Measurements from ENCODE around the gene CFTR. TPM values are rescaled to one million over a fixed set of nuclear protein-coding genes. Genes with fewer than 3 reads are reported as not detected.

The CFTR gene
- total RNA-seq, 1 experiment from 2014 or later: 0.19 TPM

GRCh38 chr7:117478836-117479224 is 995 bp upstream of the CFTR start:
- H3K9me3 ChIP-seq (ENCODE audit: low read depth, low read length, poor library complexity, severe bottlenecking): no peaks in the 10 kb centered on the region
- no peak overlapping the region for H3K4me3 ChIP-seq (ENCODE audit: low read depth, low read length, poor library complexity, severe bottlenecking)
- no peak for DNase-seq (ENCODE audit: low spot score)
- intact Hi-C loops (cut with micrococcal nuclease; ENCODE audit: unreplicated experiment): no loop called here
- H3K27ac ChIP-seq (ENCODE audit: low read depth, low read length, poor library complexity, severe bottlenecking): no peak overlapping the region
- H3K27me3 ChIP-seq (replicated peaks; ENCODE audit: insufficient read depth, low read depth, low read length, poor library complexity): peaks cover 25% of the 10 kb centered on the region
- CTCF ChIA-PET: no interaction called here
- no peak for TF ChIP-seq EZH2 (IDR thresholded peaks at IDR 0.05; ENCODE audit: borderline replicate concordance, low read depth, low read length, poor library complexity, severe bottlenecking)
- TF ChIP-seq, protein P1, sequence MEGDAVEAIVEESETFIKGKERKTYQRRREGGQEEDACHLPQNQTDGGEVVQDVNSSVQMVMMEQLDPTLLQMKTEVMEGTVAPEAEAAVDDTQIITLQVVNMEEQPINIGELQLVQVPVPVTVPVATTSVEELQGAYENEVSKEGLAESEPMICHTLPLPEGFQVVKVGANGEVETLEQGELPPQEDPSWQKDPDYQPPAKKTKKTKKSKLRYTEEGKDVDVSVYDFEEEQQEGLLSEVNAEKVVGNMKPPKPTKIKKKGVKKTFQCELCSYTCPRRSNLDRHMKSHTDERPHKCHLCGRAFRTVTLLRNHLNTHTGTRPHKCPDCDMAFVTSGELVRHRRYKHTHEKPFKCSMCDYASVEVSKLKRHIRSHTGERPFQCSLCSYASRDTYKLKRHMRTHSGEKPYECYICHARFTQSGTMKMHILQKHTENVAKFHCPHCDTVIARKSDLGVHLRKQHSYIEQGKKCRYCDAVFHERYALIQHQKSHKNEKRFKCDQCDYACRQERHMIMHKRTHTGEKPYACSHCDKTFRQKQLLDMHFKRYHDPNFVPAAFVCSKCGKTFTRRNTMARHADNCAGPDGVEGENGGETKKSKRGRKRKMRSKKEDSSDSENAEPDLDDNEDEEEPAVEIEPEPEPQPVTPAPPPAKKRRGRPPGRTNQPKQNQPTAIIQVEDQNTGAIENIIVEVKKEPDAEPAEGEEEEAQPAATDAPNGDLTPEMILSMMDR (conservative IDR thresholded peaks at IDR 0.05; ENCODE audit: low read depth, low read length): no peak
- no peaks in the 10 kb centered on the region for H3K4me1 ChIP-seq (ENCODE audit: insufficient read depth, low read length, poor library complexity, severe bottlenecking)
- H3K36me3 ChIP-seq (ENCODE audit: insufficient read depth, low read length, poor library complexity, severe bottlenecking): no peaks in the 10 kb centered on the region
- BruUV-seq (replicated peaks): no TSS peak
- POLR2A ChIA-PET (ENCODE audit: low non-redundant PET): no interaction called here

DNA sequence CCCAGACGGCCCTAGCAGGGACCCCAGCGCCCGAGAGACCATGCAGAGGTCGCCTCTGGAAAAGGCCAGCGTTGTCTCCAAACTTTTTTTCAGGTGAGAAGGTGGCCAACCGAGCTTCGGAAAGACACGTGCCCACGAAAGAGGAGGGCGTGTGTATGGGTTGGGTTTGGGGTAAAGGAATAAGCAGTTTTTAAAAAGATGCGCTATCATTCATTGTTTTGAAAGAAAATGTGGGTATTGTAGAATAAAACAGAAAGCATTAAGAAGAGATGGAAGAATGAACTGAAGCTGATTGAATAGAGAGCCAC is 184 bp downstream of the CFTR start:
- intact Hi-C loops (cut with micrococcal nuclease; ENCODE audit: unreplicated experiment): no loop called here
- POLR2A ChIA-PET (ENCODE audit: low non-redundant PET): no interaction called here
- Histone ChIP-seq H3K36me3 (ENCODE audit: insufficient read depth, low read length, poor library complexity, severe bottlenecking) (no peaks in the 10 kb centered on the region), H3K4me3 (ENCODE audit: low read depth, low read length, poor library complexity, severe bottlenecking) (no peak overlapping the region), H3K4me1 (ENCODE audit: insufficient read depth, low read length, poor library complexity, severe bottlenecking) (no peaks in the 10 kb centered on the region), H3K27me3 (replicated peaks; ENCODE audit: insufficient read depth, low read depth, low read length, poor library complexity) (peaks cover 25% of the 10 kb centered on the region), H3K27ac (ENCODE audit: low read depth, low read length, poor library complexity, severe bottlenecking) (no peak overlapping the region), H3K9me3 (ENCODE audit: low read depth, low read length, poor library complexity, severe bottlenecking) (no peaks in the 10 kb centered on the region)
- CTCF ChIA-PET: no interaction called here
- BruUV-seq (replicated peaks): no TSS peak
- TF ChIP-seq EZH2 (IDR thresholded peaks at IDR 0.05; ENCODE audit: borderline replicate concordance, low read depth, low read length, poor library complexity, severe bottlenecking): no peak
- TF ChIP-seq, protein P1 (conservative IDR thresholded peaks at IDR 0.05; ENCODE audit: low read depth, low read length): no peak
- no peak for DNase-seq (ENCODE audit: low spot score)

GRCh38 chr7:117480978-117481377 is 1.2 kb downstream of the CFTR start:
- H3K9me3 ChIP-seq (ENCODE audit: low read depth, low read length, poor library complexity, severe bottlenecking): no peaks in the 10 kb centered on the region
- H3K27me3 ChIP-seq (replicated peaks; ENCODE audit: insufficient read depth, low read depth, low read length, poor library complexity): peaks cover 25% of the 10 kb centered on the region
- no TSS peak for BruUV-seq (replicated peaks)
- no peak overlapping the region for H3K4me3 ChIP-seq (ENCODE audit: low read depth, low read length, poor library complexity, severe bottlenecking)
- ChIA-PET POLR2A (ENCODE audit: low non-redundant PET) (no interaction called here), CTCF (no interaction called here)
- TF ChIP-seq, protein P1 (conservative IDR thresholded peaks at IDR 0.05; ENCODE audit: low read depth, low read length): peak; percentile 22; the same call in 1 of the 2 replicates
- TF ChIP-seq EZH2 (IDR thresholded peaks at IDR 0.05; ENCODE audit: borderline replicate concordance, low read depth, low read length, poor library complexity, severe bottlenecking): no peak
- H3K27ac ChIP-seq (ENCODE audit: low read depth, low read length, poor library complexity, severe bottlenecking): no peak overlapping the region
- H3K36me3 ChIP-seq (ENCODE audit: insufficient read depth, low read length, poor library complexity, severe bottlenecking): no peaks in the 10 kb centered on the region
- H3K4me1 ChIP-seq (ENCODE audit: insufficient read depth, low read length, poor library complexity, severe bottlenecking): no peaks in the 10 kb centered on the region
- intact Hi-C loops (cut with micrococcal nuclease; ENCODE audit: unreplicated experiment): no loop called here
- no peak for DNase-seq (ENCODE audit: low spot score)

Data from A673 (cell line).